Osteocyte (in vitro differentiated cells): Measurements from ENCODE around the gene CGB1. TPM values are rescaled to one million over a fixed set of nuclear protein-coding genes. Genes with fewer than 3 reads are reported as not detected.
A peak's percentile ranks its signal among the peaks of the same experiment; 100 is the strongest.
"Not testable (repeated sequence)": the region's sequence is repeated elsewhere in the genome, so short reads cannot be mapped to it uniquely, and the experiment has no call there.

ENCODE experiments used
- DNase-seq: peaks from one replicate; pipeline ENCODE4 v3.0.0; 2021; ENCODE audit warnings: mixed read lengths; ENCODE audit not compliant: unreplicated experiment; ENCODE audit errors: extremely low spot score
- H3K27ac Mint-ChIP-seq: one replicate; pipeline ENCODE4 v1.8.0; 2021; ENCODE audit warnings: mild to moderate bottlenecking, mixed read lengths; ENCODE audit not compliant: unreplicated experiment
- H3K27me3 Mint-ChIP-seq: one replicate; pipeline ENCODE4 v1.8.0; 2021; ENCODE audit warnings: mixed read lengths; ENCODE audit not compliant: unreplicated experiment
- H3K36me3 Mint-ChIP-seq: one replicate; pipeline ENCODE4 v1.8.0; 2021; ENCODE audit warnings: mixed read lengths; ENCODE audit not compliant: unreplicated experiment
- H3K4me1 Mint-ChIP-seq: one replicate; pipeline ENCODE4 v1.8.0; 2021; ENCODE audit warnings: mixed read lengths; ENCODE audit not compliant: unreplicated experiment
- H3K4me3 Mint-ChIP-seq: one replicate; pipeline ENCODE4 v1.8.0; 2021; ENCODE audit warnings: mild to moderate bottlenecking, moderate library complexity, mixed read lengths; ENCODE audit not compliant: unreplicated experiment
- H3K9me3 Mint-ChIP-seq: one replicate; pipeline ENCODE4 v1.8.0; 2021; ENCODE audit warnings: mixed read lengths; ENCODE audit not compliant: unreplicated experiment
- CTCF ChIP-seq: fragments of 200-600 bp; sonication (generic); IDR thresholded peaks from 2 replicates; pipeline ENCODE4 v1.5.0; 2021; ENCODE audit warnings: antibody characterized with exemption, mild to moderate bottlenecking, moderate library complexity
- total RNA-seq: library from RNA; stranded (reverse); gene quantifications from 2 replicates; pipeline ENCODE4 v1.2.1, GENCODE V29; 2021

The CGB1 gene
- total RNA-seq, 1 donor from 2014 or later = not detected

- H3K36me3 Mint-ChIP-seq, H3K27ac Mint-ChIP-seq, DNase-seq, H3K9me3 Mint-ChIP-seq, H3K27me3 Mint-ChIP-seq, H3K4me3 Mint-ChIP-seq: not testable (repeated sequence)
- H3K4me1 Mint-ChIP-seq = peaks cover 12% of the 10 kb centered on the region
Measured at GRCh38 chr19:49042666-49043065, 6.0 kb upstream of the CGB1 start.

- Mint-ChIP-seq H3K27ac (no peak overlapping the region), H3K4me3 (no peak overlapping the region), H3K27me3 (no peaks in the 10 kb centered on the region), H3K36me3 (no peaks in the 10 kb centered on the region), H3K4me1 (peaks cover 12% of the 10 kb centered on the region), H3K9me3 (no peaks in the 10 kb centered on the region)
- DNase-seq = no peak
- TF ChIP-seq CTCF = no peak
Measured at GRCh38 chr19:49042177-49042576, 5.5 kb upstream of the CGB1 start.

GRCh38 chr19:49039736-49040135 lies 3.0 kb upstream of the CGB1 start:
- H3K9me3 Mint-ChIP-seq, DNase-seq, H3K27me3 Mint-ChIP-seq, H3K4me3 Mint-ChIP-seq, H3K36me3 Mint-ChIP-seq, H3K27ac Mint-ChIP-seq: not testable (repeated sequence)
- peaks cover 12% of the 10 kb centered on the region for H3K4me1 Mint-ChIP-seq

GRCh38 chr19:49038557-49039276 lies 2.0 kb upstream of the CGB1 start:
- H3K4me3 Mint-ChIP-seq, H3K27ac Mint-ChIP-seq, DNase-seq, H3K9me3 Mint-ChIP-seq, H3K27me3 Mint-ChIP-seq, H3K36me3 Mint-ChIP-seq: not testable (repeated sequence)
- peaks cover 12% of the 10 kb centered on the region for H3K4me1 Mint-ChIP-seq

GRCh38 chr19:49038111-49038510 lies 1.4 kb upstream of the CGB1 start:
- H3K27ac Mint-ChIP-seq, H3K9me3 Mint-ChIP-seq, H3K27me3 Mint-ChIP-seq, H3K4me3 Mint-ChIP-seq, H3K36me3 Mint-ChIP-seq, DNase-seq: not testable (repeated sequence)
- H3K4me1 Mint-ChIP-seq = peaks cover 12% of the 10 kb centered on the region

- peak; percentile 39 for TF ChIP-seq CTCF
- not testable (repeated sequence) for DNase-seq, H3K27ac Mint-ChIP-seq, H3K27me3 Mint-ChIP-seq, H3K4me3 Mint-ChIP-seq, H3K4me1 Mint-ChIP-seq, H3K36me3 Mint-ChIP-seq, H3K9me3 Mint-ChIP-seq
Measured at GRCh38 chr19:49031642-49032301, 4.9 kb downstream of the CGB1 start, which contains the start of gene CGB2. Gene CGB2 (plus strand): TSS chr19:49031890. CDS start chr19:49032096, 206 bp downstream.

- not testable (repeated sequence) for H3K36me3 Mint-ChIP-seq, H3K4me3 Mint-ChIP-seq, DNase-seq, H3K9me3 Mint-ChIP-seq, H3K27me3 Mint-ChIP-seq, H3K27ac Mint-ChIP-seq
- peaks cover 11% of the 10 kb centered on the region for H3K4me1 Mint-ChIP-seq
Measured at GRCh38 chr19:49030323-49030722, 6.4 kb downstream of the CGB1 start.

- H3K36me3 Mint-ChIP-seq, DNase-seq, H3K9me3 Mint-ChIP-seq, H3K27ac Mint-ChIP-seq, H3K4me3 Mint-ChIP-seq, H3K27me3 Mint-ChIP-seq: not testable (repeated sequence)
- H3K4me1 Mint-ChIP-seq = peaks cover 11% of the 10 kb centered on the region
Measured at GRCh38 chr19:49029749-49030148, 6.9 kb downstream of the CGB1 start.

GRCh38 chr19:49028686-49029085 lies 8.0 kb downstream of the CGB1 start:
- H3K27ac Mint-ChIP-seq, H3K4me3 Mint-ChIP-seq, H3K9me3 Mint-ChIP-seq, DNase-seq, H3K36me3 Mint-ChIP-seq, H3K27me3 Mint-ChIP-seq: not testable (repeated sequence)
- peaks cover 11% of the 10 kb centered on the region for H3K4me1 Mint-ChIP-seq

GRCh38 chr19:49025599-49025998 lies 11.1 kb downstream of the CGB1 start:
- H3K4me3 Mint-ChIP-seq, DNase-seq, H3K27ac Mint-ChIP-seq: not testable (repeated sequence)

More at GRCh38 chr19:49025599-49025998, 11.1 kb downstream of the CGB1 start:
- H3K36me3 Mint-ChIP-seq, H3K27me3 Mint-ChIP-seq, H3K9me3 Mint-ChIP-seq: not testable (repeated sequence)
- peaks cover 13% of the 10 kb centered on the region for H3K4me1 Mint-ChIP-seq
